GM18526 (cell line): ENCODE measurements around the gene SSBP3.

ENCODE experiments used
- POLR2A ChIP-seq: IDR thresholded peaks from 3 replicates; pipeline ENCODE4 v1.6.1; 2011; ENCODE audit not compliant: insufficient read length; ENCODE audit errors: extremely low read depth

SSBP3 gene

DNA sequence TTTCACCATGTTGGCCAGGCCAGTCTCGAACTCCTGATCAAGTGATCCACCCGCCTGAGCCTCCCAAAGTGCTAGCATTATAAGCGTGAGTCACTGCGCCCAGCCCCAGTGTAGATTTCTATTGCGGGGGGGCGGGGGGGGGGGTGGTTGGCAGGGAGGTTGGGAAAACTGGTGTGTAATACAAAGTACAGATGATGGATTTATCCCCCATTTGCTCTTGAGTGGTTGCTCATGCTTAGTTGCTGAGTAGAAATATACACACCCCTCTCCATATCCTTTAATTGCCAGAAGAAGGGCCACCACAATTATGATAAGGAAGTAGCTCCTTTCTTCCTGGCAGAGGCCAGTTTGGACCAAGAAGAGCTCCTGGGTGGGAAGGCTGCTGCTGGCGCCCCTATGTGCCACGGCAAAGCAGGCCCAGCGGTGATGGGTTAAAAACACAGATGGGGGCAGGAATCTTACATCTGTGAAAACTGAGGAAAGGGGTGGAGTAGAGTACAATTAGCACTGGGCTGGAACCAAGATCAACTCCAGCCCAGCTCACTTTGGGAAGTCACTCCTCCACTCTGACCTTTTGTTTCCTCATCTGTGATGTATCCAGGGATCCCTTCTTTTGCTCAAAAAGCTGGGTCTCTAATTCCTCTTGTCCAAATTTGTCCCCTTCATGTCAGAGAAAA, 151.0 kb downstream of the SSBP3 start:
- TF ChIP-seq POLR2A = no peak

DNA sequence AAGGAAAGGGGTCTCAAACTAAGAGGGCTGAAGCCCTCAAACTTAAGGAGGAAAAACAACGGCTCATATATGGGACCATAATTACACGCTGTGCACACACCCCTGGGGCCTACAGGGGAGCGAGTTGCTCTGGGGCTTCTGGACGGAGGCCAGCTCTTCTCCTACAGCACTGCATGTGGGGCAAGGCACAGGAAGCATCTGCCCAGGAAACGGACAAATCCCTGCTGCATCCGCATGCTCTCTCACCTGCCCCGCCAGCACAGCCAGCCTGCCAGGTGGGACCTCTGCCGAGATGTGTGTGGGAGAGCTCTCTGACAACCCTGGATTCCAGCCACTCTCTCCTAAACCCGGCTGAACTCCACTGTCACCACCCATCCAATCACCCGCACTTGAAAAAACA, 152.1 kb downstream of the SSBP3 start:
- no peak for TF ChIP-seq POLR2A

DNA sequence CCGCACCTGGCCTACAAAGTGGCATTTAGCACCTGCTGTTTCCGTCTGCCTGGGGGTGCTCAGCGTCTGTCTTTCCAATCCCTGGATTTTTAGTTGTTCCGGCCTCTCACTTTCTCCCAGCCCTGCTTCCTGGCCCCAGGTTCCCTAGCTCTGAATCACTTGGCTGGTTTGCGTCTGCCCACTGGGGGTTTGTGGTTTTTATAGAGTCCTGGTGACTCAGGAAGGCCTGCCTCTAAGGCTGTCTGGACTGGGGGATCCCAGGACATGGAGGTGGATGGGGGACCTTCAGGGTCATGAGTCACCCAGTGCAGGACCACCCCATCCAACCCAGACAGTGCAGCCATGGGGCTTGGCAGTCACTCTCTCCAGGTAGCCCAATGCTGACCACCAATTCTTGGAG, 152.7 kb downstream of the SSBP3 start:
- no peak for TF ChIP-seq POLR2A

DNA sequence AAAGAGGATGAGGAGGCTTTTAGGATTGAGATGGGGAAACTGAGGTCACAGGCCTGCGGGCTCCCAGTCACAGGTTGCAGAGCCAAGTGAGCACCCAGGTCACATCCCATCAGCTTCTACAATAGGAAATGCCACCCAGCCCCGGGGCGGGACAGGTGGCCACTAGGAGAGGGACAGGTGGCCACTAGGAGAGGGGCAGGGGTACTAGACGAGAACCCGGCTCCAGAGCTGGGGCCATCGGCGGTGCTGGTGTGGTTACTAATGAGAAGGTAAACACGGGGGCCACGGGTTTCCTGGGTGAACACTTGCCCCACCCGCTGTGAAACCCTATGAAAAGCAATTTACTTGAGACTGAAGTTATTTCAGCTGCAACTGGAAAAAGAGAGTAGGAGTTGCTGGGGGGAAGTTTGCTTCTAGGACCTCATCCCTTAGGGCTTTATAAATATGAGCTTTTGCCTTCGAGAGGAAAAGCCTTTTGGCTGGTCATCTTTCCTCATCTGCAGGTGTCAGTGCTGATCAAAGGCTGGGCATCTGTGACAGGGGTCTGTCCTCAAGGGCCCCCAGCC, 153.7 kb downstream of the SSBP3 start:
- no peak for TF ChIP-seq POLR2A

DNA sequence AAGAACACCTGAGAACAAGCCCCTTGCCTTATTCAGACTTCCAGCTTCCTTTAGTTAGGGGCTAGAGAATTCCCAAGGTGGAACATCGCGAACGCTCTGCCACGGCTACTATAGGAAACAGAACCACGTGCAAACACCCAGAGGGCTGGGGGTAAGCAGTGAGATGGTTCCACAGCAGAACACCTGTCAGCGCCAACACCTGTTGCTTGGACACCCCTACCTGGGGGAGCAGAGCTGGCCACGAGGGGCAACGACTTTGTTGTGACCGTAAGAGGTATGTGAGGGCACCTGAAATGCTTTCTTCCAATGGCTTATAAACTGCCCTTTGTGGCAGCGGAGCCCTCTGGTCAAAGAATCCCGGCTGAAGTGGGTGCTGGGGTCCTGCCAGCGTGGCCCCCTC, 155.5 kb downstream of the SSBP3 start:
- TF ChIP-seq POLR2A = no peak

DNA sequence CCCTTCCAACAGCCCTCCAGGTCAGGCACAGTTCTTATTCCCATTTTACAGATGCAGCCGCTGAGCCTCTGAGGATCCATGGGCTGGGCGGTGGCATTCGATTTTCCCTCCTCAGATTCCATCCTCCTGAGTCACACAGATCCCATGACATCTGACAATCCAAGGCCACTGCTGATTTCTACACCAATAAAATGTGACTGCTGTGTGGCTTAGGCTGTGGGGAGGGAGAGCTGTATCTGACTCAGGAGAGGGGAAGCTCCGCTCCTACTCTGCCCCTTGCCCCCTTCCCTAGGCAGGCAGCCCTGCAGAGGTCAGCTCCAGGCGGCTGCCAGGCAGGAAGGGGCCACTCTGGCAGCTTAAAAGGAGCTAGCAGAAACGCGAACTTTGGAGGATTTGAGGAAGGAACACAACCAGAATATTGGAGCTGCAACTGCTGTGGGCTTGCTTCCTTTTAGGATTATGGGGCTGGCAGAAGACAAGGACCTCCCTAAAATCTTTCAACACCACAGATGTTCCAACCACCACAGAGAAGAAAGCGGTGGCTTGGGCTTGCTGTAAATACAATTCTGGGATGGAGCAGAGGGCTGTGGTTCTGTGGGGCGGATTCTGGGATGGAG, 156.3 kb downstream of the SSBP3 start:
- no peak for TF ChIP-seq POLR2A

DNA sequence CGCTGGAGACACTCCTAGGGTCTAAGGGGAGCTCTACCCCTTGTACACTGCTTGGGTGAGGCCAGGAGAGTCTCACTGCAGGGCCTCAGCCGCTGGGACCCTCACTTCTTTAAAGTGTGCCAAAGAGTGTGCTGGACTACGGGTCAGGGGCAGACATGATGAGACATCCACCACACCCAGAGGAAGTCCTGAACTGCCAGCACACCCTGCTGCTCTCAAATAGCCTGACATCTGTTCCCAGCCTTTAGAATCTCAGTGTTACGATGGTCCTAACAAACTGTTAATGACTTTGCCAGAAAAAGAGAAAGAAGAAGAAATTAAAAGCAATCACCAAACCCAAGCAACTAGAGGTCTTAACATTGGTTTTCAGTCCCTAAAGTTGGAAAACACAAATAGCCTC, 157.2 kb downstream of the SSBP3 start:
- no peak for TF ChIP-seq POLR2A

DNA sequence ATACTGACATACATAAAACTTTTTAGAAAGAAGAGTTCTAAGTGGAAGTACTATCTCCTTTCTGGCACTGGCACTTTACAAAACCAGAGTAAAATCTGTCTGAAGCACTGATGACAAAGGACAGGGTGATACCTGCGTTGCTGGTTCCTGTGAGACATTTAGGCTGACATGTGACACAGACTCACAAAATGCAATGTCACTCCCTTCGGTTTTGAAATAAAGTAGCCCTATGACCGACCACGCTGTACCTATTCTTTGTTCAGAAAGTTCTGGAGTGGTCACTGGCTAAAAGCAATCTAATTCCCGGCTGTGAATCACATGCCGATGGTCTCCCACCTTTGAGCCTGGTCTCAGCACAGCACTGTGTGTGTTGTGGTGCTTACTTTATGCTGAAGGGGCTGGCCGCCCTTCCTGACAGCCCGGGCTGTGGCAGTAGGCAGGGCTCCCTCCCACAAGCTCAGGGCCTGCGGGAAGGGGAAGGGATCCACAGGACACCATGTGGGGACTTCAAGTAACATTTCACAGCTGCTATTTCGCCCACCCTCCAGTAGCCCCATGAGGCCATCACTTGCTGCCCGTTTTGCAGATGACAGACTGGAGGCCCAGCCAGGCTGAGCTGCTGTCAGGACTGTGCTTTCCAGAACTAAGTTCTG, 158.2 kb downstream of the SSBP3 start:
- no peak for TF ChIP-seq POLR2A

DNA sequence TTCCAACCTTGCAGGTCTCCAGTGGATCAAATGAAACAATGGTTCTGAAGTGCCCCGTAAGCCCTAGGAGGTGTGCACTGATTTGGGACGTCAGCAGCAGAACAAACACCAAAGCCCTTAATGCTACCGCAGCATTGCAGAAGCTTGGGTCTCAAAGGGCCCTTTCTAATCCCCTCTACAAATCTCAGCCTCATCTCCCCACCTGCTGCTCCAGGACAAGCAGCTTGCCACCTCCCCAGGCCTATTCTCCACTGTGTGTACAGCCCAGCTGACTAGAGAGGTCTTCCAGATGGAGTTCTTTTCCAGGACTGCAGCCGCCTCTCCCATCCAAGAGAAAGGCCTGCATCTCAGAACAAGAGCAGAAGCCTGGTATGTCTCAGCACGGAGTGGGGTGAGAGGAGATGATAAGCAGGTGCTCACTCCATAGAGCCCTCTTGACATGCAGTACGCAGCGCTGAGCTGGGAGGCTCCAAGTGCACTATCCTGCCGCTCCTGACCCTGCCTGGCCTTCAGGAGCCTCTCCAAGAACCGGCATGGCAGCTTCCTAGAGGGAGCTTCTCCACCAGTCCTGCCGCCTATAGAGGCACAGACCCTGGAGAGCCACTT, 160.0 kb downstream of the SSBP3 start:
- TF ChIP-seq POLR2A = no peak

DNA sequence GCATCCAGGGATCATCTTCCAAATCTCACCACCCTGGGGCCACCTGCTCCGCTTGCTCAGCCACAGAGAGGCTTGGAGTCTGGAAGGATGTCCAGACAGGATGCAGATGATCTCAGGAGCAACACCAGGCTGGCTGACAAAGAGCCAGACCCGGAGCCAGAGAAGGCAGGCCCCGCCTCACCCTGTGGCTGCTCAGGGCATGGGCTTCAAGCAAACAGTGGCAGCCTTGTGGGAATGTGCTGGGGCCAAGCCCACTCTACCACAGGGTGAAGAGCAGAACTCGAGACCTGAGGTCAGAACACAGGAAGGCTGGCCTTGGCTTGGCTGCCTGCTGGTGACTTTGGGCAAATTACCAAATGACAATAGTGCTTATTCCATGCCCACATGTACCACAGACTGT, 160.7 kb downstream of the SSBP3 start:
- no peak for TF ChIP-seq POLR2A

DNA sequence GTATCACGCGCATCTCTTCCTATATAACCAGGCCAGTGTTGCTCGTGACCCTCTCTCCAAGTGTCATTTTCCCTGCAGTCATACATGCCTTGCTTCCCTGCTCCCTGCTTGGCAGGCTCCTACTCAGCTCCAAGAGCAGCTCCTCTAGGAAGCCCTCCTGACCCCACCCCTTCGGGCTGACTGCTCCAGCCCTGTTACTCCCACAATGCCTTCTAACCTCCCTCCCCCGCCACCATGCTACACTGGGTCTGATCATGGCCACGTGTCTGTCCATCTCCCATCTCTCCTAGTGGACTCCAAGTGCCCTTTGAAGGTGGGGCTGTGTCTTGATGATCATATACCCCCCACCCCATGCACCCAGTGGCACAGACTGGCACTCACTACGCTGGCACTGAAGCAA, 161.5 kb downstream of the SSBP3 start:
- no peak for TF ChIP-seq POLR2A

DNA sequence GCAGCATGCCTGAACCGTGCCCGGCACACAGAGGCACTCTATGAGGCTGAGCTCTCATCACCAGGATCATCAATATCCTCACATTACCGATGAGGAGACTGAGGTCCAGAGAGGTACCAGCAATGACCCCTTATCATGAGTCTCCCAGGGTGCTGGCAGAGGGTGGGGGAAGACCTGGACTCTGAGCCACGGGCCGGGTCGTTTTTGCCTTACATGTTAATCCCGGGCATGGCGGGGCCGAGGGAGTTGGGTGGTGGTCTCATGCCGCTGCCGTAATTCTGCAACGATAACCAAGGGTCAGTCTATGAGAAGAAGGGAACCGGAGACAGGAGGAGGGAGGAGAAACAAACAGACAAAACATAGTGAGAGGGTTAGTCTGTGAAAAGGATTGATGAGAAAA, 163.2 kb downstream of the SSBP3 start:
- TF ChIP-seq POLR2A = no peak

DNA sequence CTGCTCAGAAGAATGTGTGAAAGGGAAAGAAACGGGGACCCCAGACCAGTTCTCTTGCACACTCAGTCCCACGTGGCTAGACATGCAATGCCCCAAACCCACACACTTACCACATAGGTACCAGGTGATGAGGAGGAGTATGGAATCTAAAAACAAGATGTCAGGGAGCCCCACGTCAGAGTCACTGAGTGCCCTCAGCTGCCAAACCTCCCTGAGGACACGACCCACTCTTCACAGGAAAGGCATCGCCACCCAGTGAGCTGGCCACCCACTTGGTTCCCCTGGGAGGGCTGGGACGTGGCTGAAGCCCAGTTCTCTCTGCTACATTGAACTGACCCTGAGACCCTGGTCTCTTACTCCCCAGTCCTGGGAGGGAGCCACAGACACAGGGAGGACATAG, 164.8 kb downstream of the SSBP3 start:
- TF ChIP-seq POLR2A = no peak

DNA sequence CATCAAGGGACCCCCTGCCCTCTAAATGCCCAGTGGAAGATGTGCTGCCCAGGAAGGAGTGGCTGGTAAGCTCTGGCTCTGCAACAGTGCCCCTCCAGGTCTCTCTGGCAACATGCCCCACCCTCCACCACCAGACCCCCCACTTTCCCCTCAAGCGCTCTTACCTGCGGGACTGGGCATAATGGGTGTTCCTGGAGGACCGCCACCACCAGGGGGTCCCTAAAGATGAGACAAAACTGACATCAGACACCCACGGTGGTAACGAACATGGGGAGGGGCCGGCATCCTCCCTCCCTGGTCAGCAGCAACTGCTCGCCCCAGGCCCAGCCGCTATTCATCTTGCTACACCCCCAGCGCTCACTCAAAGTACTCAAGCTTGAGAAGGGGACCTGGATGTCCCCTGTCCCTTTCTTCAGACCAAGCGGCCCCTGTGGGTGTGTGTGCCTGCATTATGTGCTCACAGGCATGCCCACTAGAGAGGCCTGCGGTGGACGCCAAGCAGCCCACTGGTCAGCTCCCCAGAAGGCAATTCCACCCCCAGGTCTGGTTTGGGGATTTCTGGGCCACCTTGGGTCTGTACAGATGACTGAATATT, 165.4 kb downstream of the SSBP3 start:
- no peak for TF ChIP-seq POLR2A

DNA sequence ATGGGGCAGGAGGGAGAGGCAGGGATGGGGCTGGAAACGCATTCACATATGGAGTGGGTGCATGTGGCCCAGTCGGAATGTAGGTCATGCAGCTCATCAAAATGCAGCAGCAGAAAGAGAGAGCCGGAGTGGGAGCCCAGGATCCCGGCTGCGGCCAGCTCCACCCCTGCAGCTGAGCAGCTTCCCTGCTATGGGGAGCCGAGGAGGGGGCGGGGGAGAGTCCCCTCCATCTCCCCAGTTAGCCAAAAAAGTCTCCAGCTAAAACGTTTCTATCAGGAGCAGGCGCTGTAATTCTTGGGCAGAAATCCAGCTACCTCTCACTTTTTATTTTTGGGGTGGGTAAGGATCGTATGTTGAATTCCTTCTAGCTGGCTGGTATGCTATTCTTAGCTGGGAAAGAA, 166.6 kb downstream of the SSBP3 start:
- TF ChIP-seq POLR2A = no peak

DNA sequence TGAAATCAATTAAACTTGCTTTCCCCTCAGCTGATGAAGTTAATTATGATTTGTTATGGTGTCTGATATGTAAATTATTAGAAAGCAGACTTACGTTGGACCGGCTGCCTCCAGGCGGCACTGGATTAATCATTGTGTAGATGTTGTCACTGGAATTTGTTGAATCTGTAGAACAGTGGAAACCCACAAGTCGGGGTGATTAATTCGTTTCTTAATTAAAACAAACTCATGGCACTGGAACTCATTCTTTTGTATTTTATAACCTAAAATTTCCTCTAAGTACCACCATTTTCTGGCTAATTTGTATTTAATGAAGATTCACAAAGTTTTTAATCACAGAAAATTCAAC, 167.2 kb downstream of the SSBP3 start:
- no peak for TF ChIP-seq POLR2A
